Kidney (tissue), 14 donors: ENCODE measurements around the gene WNT6. TPM values are rescaled to one million over a fixed set of nuclear protein-coding genes. Genes with fewer than 3 reads are reported as not detected.

ENCODE experiments used
- DNase-seq, 5 donors: peaks; one replicate each; pipeline ENCODE4 v3.0.0-alpha.2; 2013 to 2020
- FAIRE-seq: peaks from 2 replicates; lab custom pipeline; 2012; peaks lifted over from hg19 to GRCh38; lab: Jason Lieb, UNC
- H3K27ac ChIP-seq, 2 donors: one replicate each; pipeline ENCODE4 v1.7.0; 2013; ENCODE audit warnings: low read depth in 2 of 2, low read length in 2 of 2, inconsistent platforms in 1 of 2
- H3K27me3 ChIP-seq: one replicate; pipeline ENCODE4 v1.7.1; 2013; ENCODE audit warnings: low read length, inconsistent platforms; ENCODE audit not compliant: control insufficient read depth, insufficient read depth
- H3K36me3 ChIP-seq, 3 donors: one replicate each; pipeline versions ENCODE4 v1.7.0 to v1.7.1; 2013; ENCODE audit warnings: low read length in 3 of 3, control low read depth in 1 of 3, inconsistent platforms in 1 of 3; ENCODE audit not compliant: insufficient read depth in 3 of 3, control insufficient read depth in 2 of 3
- H3K4me1 ChIP-seq, 3 donors: one replicate each; pipeline versions ENCODE4 v1.7.0 to v1.7.1; 2013; ENCODE audit warnings: low read length in 3 of 3, inconsistent platforms in 1 of 3, low read depth in 1 of 3; ENCODE audit not compliant: control insufficient read depth in 2 of 3, insufficient read depth in 2 of 3
- H3K4me3 ChIP-seq, 3 donors: one replicate each; pipeline versions ENCODE4 v1.7.0 to v1.8.1; 2013; ENCODE audit warnings: low read length in 3 of 3, control low read depth in 1 of 3, inconsistent platforms in 1 of 3
- H3K9ac ChIP-seq, 3 donors: one replicate each; pipeline versions ENCODE4 v1.7.0 to v1.7.1; 2013; ENCODE audit warnings: low read length in 3 of 3, control low read depth in 1 of 3, inconsistent platforms in 1 of 3
- H3K9me3 ChIP-seq, 3 donors: one replicate each; pipeline versions ENCODE4 v1.7.0 to v1.7.1; 2013; ENCODE audit warnings: low read length in 3 of 3, control low read depth in 1 of 3, inconsistent platforms in 1 of 3; ENCODE audit not compliant: control insufficient read depth in 2 of 3, insufficient read depth in 1 of 3
- CTCF ChIP-seq: IDR thresholded peaks from 3 replicates; pipeline ENCODE4 v1.5.1; 2012; ENCODE audit warnings: mild to moderate bottlenecking, moderate library complexity, borderline replicate concordance; ENCODE audit not compliant: insufficient read depth; ENCODE audit errors: extremely low read depth
- intact Hi-C: fragments of 100-400 bp; cut with DNase I; formaldehyde crosslinking; loops from one replicate; pipeline ENCODE4 v1.11.1; 2022
- polyA plus RNA-seq: library from polyadenylated mRNA; stranded (reverse); fragments of 350-450 nt; fragmentation: Illumina TruSeq; extraction: RNeasy Lipid Tissue Mini Kit (QIAGEN cat#74804); gene quantifications from one replicate; pipeline ENCODE4 v1.2.3, GENCODE V29; 2014; ENCODE audit warnings: low read depth, low replicate concordance; ENCODE audit not compliant: insufficient read depth
- total RNA-seq: library from RNA; stranded (reverse); fragmentation: NEBNext Ultra II Directional; extraction: Animal tissue kit (Norgen Biotek cat#: 25700); gene quantifications from one replicate; pipeline ENCODE4 v1.2.1, GENCODE V29; 2021
- donor health status: control.
- donor health status: control.
- donor health status: control.
- donor health status: control.
- donor health status: control.
- donor health status: DM: yes; HTN: yes; CAD: no.
- donor health status: Normal renal cell carcinoma (clear cell type).

Gene WNT6
- total and polyA plus RNA-seq, 2 donors from 2014 or later = 0.57 to 0.75 TPM

DNA sequence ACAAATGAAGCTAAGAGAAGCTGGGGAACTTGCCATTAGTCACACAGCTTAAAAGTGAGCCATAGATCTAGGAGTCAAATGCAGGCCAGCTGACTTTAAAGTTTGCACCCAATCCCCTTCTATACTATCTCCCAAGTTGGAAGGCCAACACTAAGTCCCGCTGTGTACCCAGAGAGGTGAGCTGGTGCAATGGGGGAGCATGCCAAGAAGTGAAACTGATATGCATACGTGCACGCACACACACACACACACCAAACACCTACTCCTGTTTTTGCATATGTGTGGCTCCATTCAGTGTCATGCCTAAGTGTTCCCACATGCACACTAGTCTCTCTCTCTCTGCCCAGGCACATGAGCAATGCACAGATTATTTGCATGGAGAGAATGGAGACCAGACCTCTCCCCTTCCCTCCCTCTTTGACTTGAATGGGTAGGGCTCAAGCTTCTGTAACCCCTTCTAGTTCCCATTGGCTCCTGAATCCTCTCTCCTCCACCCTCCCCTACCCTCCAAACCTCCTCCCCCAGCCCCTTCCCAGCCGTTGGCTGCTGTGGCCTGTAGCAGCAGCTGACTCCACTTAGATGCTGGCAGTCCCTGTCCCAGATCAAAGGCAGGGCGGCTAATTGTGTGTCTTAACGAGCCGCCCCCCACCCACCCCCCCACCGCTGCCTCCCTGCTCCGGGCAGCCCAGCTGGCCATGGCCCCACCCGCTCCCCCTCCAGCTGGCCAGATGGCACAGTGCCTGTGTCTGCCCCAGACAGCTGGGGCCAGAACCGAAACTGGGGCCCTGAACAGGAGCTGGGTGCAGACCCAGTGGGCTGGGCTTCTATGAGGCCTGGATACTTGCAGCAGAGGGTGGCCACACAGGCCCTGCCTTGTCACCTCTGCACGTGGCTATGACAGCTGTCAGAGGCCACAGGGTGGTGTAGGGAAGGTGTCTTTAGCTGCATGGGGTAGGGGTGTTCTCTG is 26.7 kb downstream of the WNT6 start:
- FAIRE-seq = no peak

DNA sequence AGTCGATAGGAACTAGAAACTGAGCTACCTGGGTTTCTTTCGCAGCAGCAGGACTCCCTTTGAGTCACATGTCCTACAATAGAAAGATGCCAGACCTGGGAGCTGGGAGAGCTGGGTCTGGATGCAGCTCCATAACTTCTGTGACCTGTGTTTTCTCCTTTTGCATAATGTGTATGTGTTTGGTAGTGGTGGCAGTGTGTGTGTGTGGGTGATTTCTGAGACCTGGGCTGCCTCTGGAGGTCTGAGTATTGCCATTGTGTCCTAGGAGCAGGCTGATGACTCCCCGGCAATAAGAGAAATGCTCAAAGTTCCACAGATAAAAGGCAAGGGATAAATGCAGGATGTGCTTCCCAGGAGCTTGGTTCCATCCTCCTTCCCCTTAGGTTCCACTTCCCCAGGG is 27.5 kb downstream of the WNT6 start:
- no peak for TF ChIP-seq CTCF
- Histone ChIP-seq H3K9ac (no peak overlapping the region), H3K36me3 (no peaks in the 10 kb centered on the region), H3K9me3 (no peaks in the 10 kb centered on the region), H3K4me3 (no peak overlapping the region), H3K4me1 (peaks cover 0 to 5% (median 0%) of the 10 kb centered on the region in 3 donors), H3K27ac (no peak overlapping the region), H3K27me3 (peaks cover 9% of the 10 kb centered on the region)
- no peak for FAIRE-seq
- no peak for DNase-seq
- intact Hi-C loops = no loop called here

More for the DNA sequence above, 26.7 kb downstream of the WNT6 start:
- Histone ChIP-seq H3K27me3 (peaks cover 16% of the 10 kb centered on the region), H3K9ac (no peak overlapping the region), H3K36me3 (no peaks in the 10 kb centered on the region), H3K27ac (no peak overlapping the region), H3K4me3 (no peak overlapping the region), H3K4me1 (peaks cover 0 to 5% (median 4%) of the 10 kb centered on the region in 3 donors), H3K9me3 (no peaks in the 10 kb centered on the region)
- intact Hi-C loops = no loop called here
- DNase-seq = peak in 2 of 5 donors; percentile 67 to 72
- no peak for TF ChIP-seq CTCF

DNA sequence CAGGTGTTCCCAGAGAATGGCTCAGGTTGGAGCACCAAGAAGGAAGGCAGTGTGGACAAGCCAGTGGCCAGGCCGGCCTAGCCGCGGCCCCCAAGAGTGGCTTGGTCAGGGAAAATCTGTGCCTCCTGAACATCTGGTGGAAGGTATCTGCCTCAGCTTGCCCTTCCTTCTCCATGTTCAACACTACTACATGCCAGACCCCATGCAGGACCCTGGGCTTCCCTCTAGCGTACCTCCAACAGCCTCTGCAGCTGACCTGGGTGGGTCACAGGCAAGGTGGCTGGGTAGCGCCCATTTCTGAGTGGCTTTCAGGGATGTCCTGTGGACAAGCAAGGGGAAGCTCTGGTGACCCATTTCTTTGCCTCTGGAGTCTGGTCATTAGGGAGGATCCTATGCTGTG is 28.7 kb downstream of the WNT6 start:
- Histone ChIP-seq H3K4me3 (no peak overlapping the region), H3K27ac (no peak overlapping the region), H3K9me3 (no peaks in the 10 kb centered on the region), H3K9ac (no peak overlapping the region), H3K36me3 (no peaks in the 10 kb centered on the region), H3K27me3 (no peaks in the 10 kb centered on the region), H3K4me1 (peaks cover 0 to 9% (median 0%) of the 10 kb centered on the region in 3 donors)
- DNase-seq (no peak), FAIRE-seq (no peak)
- no peak for TF ChIP-seq CTCF
- intact Hi-C loops = no loop called here
